GM21367 (cell line): ENCODE measurements around the gene FOXK1.

Experiments used
- ATAC-seq: cut with Tn5 transposase; IDR thresholded peaks from one replicate; pipeline ENCODE4 v1.9.1; 2021; ENCODE audit not compliant: unreplicated experiment

FOXK1 gene

GRCh38 chr7:4814433-4814832 is 132.3 kb downstream of the FOXK1 start:
- no peak for ATAC-seq

- ATAC-seq = no peak
Observed at GRCh38 chr7:4815121-4815520, 133.0 kb downstream of the FOXK1 start.

GRCh38 chr7:4815609-4816418 is 133.7 kb downstream of the FOXK1 start:
- no peak for ATAC-seq

- ATAC-seq = no peak
Observed at GRCh38 chr7:4816419-4817080, 134.5 kb downstream of the FOXK1 start.

- no peak for ATAC-seq
Observed at GRCh38 chr7:4817178-4817901, 135.2 kb downstream of the FOXK1 start.

GRCh38 chr7:4818000-4818794 is 136.1 kb downstream of the FOXK1 start:
- ATAC-seq = no peak

GRCh38 chr7:4819560-4820404 is 137.7 kb downstream of the FOXK1 start:
- ATAC-seq = no peak

- ATAC-seq = no peak
Observed at GRCh38 chr7:4820405-4820966, 138.4 kb downstream of the FOXK1 start.
